Left lung (tissue), 10 donors: ENCODE data around the gene FAM227B. TPM values are rescaled to one million over a fixed set of nuclear protein-coding genes. Genes with fewer than 3 reads are reported as not detected.
"Not testable (repeated sequence)": the region's sequence is repeated elsewhere in the genome, so short reads cannot be mapped to it uniquely, and the experiment has no call there.

ENCODE experiments used
- ATAC-seq: fragments of 200-7000 bp; cut with Tn5 transposase; one replicate; pipeline ENCODE4 v1.9.1; 2020; ENCODE audit warnings: moderate library complexity
- DNase-seq, 4 donors: peaks; one replicate each; pipeline ENCODE4 v3.0.0-alpha.2; 2013 to 2020
- H3K27ac ChIP-seq, 2 donors: fragments of 200-600 bp; sonication (generic) in 1 of 2; one replicate each; pipeline versions ENCODE4 v1.5.0 to v1.8.0; 2020 to 2021
- H3K27me3 ChIP-seq, 2 donors: fragments of 200-600 bp; sonication (generic) in 1 of 2; one replicate each; pipeline versions ENCODE4 v1.5.0 to v1.8.0; 2020 to 2021
- H3K36me3 ChIP-seq, 2 donors: fragments of 200-600 bp; sonication (generic) in 1 of 2; one replicate each; pipeline versions ENCODE4 v1.5.0 to v1.8.0; 2020 to 2021
- H3K4me1 ChIP-seq, 2 donors: fragments of 200-600 bp; one replicate each; pipeline ENCODE4 v1.8.0; 2021
- H3K4me3 ChIP-seq, 2 donors: fragments of 200-600 bp; sonication (generic) in 1 of 2; one replicate each; pipeline versions ENCODE4 v1.5.0 to v1.8.0; 2020 to 2021; ENCODE audit warnings: mild to moderate bottlenecking in 1 of 2
- H3K9me3 ChIP-seq, 2 donors: fragments of 200-600 bp; sonication (generic) in 1 of 2; one replicate each; pipeline versions ENCODE4 v1.5.0 to v1.8.0; 2020 to 2021
- intact Hi-C, 2 donors: fragments of 100-400 bp; cut with DNase I; formaldehyde crosslinking; loops; one replicate each; pipeline versions ENCODE4 v1.11.2 to v1.14.2; 2022
- polyA plus RNA-seq, 6 donors: library from polyadenylated mRNA; unstranded; fragments of 120-200 nt; gene quantifications; one replicate each; pipeline ENCODE4 v1.2.1, GENCODE V29; 2013; ENCODE audit not compliant: insufficient read length in 6 of 6
- total RNA-seq, 2 donors: library from RNA; stranded (reverse); fragmentation: NEBNext Ultra II Directional; extraction: Animal tissue kit (Norgen Biotek cat#: 25700); gene quantifications; one replicate each; pipeline ENCODE4 v1.2.1, GENCODE V29; 2021
- TF ChIP-seq, protein P1 (sequence below), 2 donors: fragments of 200-600 bp; sonication (generic) in 1 of 2; IDR thresholded peaks; one replicate each; pipeline versions ENCODE4 v1.5.0 to v1.8.0; 2021; ENCODE audit warnings: antibody characterized with exemption in 2 of 2
- donor health status: DM: no; HTN: yes; CAD: no.
- donor health status: DM: no; HTN: no; CAD: no.

FAM227B gene
- total and polyA plus RNA-seq, 8 donors = 2.3 to 17.2 (median 13.3) TPM

DNA sequence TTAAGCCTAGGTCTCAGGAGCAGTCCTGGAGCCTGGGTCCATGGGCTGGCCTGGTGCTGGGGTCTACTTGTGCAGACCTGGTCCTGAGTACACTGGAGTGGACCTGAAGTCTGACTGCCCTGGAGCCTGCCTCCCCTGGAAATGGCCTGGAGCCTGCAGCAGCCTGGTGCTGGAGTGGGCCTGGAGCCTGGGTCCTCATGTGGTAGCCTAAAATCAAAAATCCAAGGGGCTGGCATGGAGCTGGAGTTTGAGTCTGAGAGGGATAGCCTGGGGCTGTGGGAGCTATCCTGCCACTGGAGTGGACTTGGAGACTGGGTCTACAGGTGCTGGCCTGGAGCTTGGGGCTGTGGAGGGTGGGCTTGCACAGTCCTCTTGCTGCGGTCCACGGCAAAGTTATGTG, 15.0 kb downstream of the FAM227B start:
- no peak for ATAC-seq
- no peaks in the 10 kb centered on the region for H3K36me3 ChIP-seq
- no peaks in the 10 kb centered on the region for H3K4me1 ChIP-seq
- DNase-seq = peak in 1 of 4 donors; percentile 31
- intact Hi-C loops = no loop called here
- peaks cover 0 to 40% of the 10 kb centered on the region in 2 donors for H3K9me3 ChIP-seq
- H3K4me3 ChIP-seq = no peak overlapping the region
- H3K27ac ChIP-seq = no peak overlapping the region
- TF ChIP-seq, protein P1, sequence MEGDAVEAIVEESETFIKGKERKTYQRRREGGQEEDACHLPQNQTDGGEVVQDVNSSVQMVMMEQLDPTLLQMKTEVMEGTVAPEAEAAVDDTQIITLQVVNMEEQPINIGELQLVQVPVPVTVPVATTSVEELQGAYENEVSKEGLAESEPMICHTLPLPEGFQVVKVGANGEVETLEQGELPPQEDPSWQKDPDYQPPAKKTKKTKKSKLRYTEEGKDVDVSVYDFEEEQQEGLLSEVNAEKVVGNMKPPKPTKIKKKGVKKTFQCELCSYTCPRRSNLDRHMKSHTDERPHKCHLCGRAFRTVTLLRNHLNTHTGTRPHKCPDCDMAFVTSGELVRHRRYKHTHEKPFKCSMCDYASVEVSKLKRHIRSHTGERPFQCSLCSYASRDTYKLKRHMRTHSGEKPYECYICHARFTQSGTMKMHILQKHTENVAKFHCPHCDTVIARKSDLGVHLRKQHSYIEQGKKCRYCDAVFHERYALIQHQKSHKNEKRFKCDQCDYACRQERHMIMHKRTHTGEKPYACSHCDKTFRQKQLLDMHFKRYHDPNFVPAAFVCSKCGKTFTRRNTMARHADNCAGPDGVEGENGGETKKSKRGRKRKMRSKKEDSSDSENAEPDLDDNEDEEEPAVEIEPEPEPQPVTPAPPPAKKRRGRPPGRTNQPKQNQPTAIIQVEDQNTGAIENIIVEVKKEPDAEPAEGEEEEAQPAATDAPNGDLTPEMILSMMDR (IDR thresholded peaks at IDR 0.05) = no peak
- no peaks in the 10 kb centered on the region for H3K27me3 ChIP-seq

DNA sequence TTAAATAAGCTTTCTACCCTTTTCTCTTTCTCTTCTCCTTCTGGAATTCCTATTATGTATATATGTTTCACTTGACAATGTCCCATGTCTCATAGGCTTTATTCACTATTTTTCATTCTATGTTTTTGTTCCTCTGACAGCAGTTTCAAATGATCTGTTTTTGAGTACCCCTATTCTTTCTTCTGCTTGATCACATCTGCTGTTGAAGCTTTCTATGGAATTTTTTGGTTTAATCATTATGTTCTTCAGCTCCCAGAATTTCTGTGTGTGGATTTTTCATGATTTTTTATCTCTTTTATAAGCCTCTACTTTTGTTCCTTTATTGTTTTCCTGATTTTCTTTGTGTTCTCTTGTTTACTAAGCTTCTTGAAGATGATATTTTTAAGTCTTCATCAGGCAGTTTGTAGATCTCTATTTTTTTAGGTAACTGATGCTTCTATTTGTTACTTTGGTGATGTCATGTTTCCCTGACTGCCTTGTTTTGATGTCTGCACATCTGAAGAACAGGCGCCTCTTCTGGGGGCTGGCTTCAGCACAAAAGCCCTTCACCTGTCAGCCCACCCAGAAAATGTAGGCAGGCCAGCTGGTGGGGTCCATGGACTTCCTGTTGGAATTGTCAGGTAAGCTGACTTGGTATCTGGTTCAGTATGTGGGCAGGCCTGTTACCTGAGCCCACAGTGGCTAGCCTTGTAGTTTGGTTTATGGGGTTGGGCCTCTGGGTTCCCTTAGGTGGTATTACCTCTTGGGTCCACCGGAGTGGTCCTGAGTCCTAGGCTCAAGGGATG, 15.8 kb downstream of the FAM227B start:
- ATAC-seq (no peak), DNase-seq (no peak)
- H3K9me3 ChIP-seq = peaks cover 0 to 47% of the 10 kb centered on the region in 2 donors
- TF ChIP-seq, protein P1 (IDR thresholded peaks at IDR 0.05) = no peak
- intact Hi-C loops = no loop called here
- no peaks in the 10 kb centered on the region for H3K27me3 ChIP-seq
- H3K4me3 ChIP-seq = no peak overlapping the region
- H3K4me1 ChIP-seq = no peaks in the 10 kb centered on the region
- H3K27ac ChIP-seq = no peak overlapping the region
- H3K36me3 ChIP-seq = no peaks in the 10 kb centered on the region

DNA sequence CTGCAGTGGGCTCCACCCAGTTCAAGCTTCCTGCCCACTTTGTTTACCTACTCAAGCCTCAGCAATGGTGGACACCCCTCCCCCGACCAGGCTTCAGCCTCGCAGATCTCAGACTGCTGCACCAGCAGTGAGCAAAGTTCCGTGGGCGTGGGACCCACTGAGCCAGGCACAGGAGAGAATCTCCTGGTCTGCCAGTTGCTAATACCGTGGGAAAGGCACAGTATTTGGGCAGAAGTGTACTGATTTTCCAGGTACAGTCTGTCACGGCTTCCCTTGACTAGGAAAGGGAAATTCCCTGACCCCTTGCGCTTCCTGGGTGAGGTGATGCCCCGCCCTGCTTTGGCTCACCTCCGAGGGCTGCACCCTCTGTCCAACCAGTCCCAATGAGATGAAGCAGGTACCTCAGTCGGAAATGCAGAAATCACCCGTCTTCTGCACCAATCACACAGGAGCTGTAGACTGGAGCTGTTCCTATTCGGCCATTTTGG, 27.7 kb downstream of the FAM227B start:
- H3K27ac ChIP-seq, ATAC-seq, H3K4me1 ChIP-seq, H3K27me3 ChIP-seq, intact Hi-C loops, H3K36me3 ChIP-seq, H3K4me3 ChIP-seq: not testable (repeated sequence)
- peak in 1 of 4 donors; percentile 32 for DNase-seq
- H3K9me3 ChIP-seq = peaks cover 0 to 15% of the 10 kb centered on the region in 2 donors

DNA sequence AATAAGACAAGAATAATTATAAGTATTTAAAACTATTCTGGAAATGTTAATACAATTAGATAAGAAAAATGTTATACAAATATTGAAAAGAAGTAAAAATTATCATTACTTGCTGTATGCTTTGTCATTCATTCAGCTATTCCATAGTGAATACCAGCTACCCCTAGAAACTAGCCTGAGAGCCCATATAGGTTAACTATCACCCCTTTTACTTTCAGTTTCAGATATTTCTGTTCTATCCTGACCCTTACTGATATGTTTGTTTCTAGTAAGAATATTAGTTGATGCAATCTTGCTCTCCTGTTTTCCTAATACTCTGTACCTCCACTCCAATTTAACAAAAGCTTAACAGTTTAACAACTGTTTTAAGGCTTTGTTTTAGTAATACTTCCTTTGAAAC, 31.6 kb downstream of the FAM227B start:
- ATAC-seq (no peak), DNase-seq (no peak)
- intact Hi-C loops = no loop called here
- H3K4me3 ChIP-seq = no peak overlapping the region
- H3K27me3 ChIP-seq = no peaks in the 10 kb centered on the region
- TF ChIP-seq, protein P1 (IDR thresholded peaks at IDR 0.05) = no peak
- H3K4me1 ChIP-seq = no peaks in the 10 kb centered on the region
- no peak overlapping the region for H3K27ac ChIP-seq
- no peaks in the 10 kb centered on the region for H3K36me3 ChIP-seq
- H3K9me3 ChIP-seq = peaks cover 0 to 7% of the 10 kb centered on the region in 2 donors

DNA sequence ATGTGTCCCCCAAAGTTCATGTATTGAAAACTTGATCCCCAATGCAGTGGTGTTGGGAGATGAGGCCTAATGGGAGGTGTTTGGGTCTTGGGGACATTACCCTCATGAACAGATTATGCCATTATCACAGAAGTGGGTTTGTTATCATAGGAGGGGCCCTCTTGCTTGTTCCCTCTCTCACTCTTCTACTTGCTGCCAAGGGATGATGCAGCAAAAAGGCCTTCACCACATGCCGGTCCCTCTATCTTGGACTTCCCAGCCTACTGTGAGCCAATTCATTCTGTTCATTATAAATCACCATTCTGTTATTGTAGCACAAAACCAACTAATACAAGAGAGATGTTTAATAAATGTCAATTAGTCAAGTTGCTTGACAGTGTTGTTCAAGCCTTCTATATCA, 47.2 kb downstream of the FAM227B start:
- TF ChIP-seq, protein P1 (IDR thresholded peaks at IDR 0.05) = no peak
- Histone ChIP-seq H3K4me3 (no peak overlapping the region), H3K9me3 (peaks cover 0 to 15% of the 10 kb centered on the region in 2 donors), H3K4me1 (no peaks in the 10 kb centered on the region), H3K27me3 (no peaks in the 10 kb centered on the region), H3K27ac (no peak overlapping the region), H3K36me3 (no peaks in the 10 kb centered on the region)
- no peak for ATAC-seq
- intact Hi-C loops = no loop called here
- no peak for DNase-seq
